Ascending aorta (tissue), 2 donors: ENCODE measurements around the gene SULF2. TPM values are rescaled to one million over a fixed set of nuclear protein-coding genes. Genes with fewer than 3 reads are reported as not detected.
A peak's percentile ranks its signal among the peaks of the same experiment; 100 is the strongest.

Experiments used
- DNase-seq, 2 donors: peaks; one replicate each; pipeline ENCODE4 v3.0.0-alpha.2; 2019; ENCODE audit warnings: low spot score in 2 of 2
- H3K27ac ChIP-seq, 2 donors: fragments of 200-600 bp; sonication (generic); one replicate each; pipeline ENCODE4 v1.5.1; 2016 to 2017; ENCODE audit warnings: mild to moderate bottlenecking in 1 of 2
- H3K27me3 ChIP-seq: fragments of 200-600 bp; sonication (generic); one replicate; pipeline ENCODE4 v1.5.1; 2017
- H3K36me3 ChIP-seq, 2 donors: fragments of 200-600 bp; sonication (generic); one replicate each; pipeline ENCODE4 v1.5.1; 2016
- H3K4me1 ChIP-seq, 2 donors: fragments of 200-600 bp; sonication (generic); one replicate each; pipeline ENCODE4 v1.5.1; 2016 to 2017; ENCODE audit warnings: mild to moderate bottlenecking in 1 of 2
- H3K4me3 ChIP-seq, 2 donors: fragments of 200-600 bp; sonication (generic); one replicate each; pipeline ENCODE4 v1.5.1; 2016 to 2017; ENCODE audit warnings: mild to moderate bottlenecking in 1 of 2
- H3K9me3 ChIP-seq, 2 donors: fragments of 200-600 bp; sonication (generic); one replicate each; pipeline ENCODE4 v1.5.1; 2016
- intact Hi-C: fragments of 100-400 bp; cut with DNase I; formaldehyde crosslinking; loops from one replicate; pipeline ENCODE4 v1.15.1; 2023
- total RNA-seq: library from RNA; depleted of rRNA; stranded (reverse); fragments of >200 nt; gene quantifications from one replicate; pipeline ENCODE4 v1.1.0, GENCODE V29; 2016
- TF ChIP-seq, protein P1 (sequence below), 3 experiments: fragments of 200-600 bp in 2 of 3; fragments of 450-650 bp in 1 of 3; sonication (generic) in 2 of 3; IDR thresholded peaks; one replicate each; pipeline ENCODE4 v1.5.1; 2016 to 2019; ENCODE audit warnings: antibody characterized with exemption in 3 of 3, mild to moderate bottlenecking in 1 of 3, moderate library complexity in 1 of 3

The SULF2 gene
- total RNA-seq, 1 donor from 2014 or later = 194 TPM

- DNase-seq = peak in 1 of 2 donors; percentile 54
- H3K9me3 ChIP-seq = no peaks in the 10 kb centered on the region
- no peak overlapping the region for H3K27ac ChIP-seq
- peaks cover 0 to 9% of the 10 kb centered on the region in 2 donors for H3K4me1 ChIP-seq
- TF ChIP-seq, protein P1, sequence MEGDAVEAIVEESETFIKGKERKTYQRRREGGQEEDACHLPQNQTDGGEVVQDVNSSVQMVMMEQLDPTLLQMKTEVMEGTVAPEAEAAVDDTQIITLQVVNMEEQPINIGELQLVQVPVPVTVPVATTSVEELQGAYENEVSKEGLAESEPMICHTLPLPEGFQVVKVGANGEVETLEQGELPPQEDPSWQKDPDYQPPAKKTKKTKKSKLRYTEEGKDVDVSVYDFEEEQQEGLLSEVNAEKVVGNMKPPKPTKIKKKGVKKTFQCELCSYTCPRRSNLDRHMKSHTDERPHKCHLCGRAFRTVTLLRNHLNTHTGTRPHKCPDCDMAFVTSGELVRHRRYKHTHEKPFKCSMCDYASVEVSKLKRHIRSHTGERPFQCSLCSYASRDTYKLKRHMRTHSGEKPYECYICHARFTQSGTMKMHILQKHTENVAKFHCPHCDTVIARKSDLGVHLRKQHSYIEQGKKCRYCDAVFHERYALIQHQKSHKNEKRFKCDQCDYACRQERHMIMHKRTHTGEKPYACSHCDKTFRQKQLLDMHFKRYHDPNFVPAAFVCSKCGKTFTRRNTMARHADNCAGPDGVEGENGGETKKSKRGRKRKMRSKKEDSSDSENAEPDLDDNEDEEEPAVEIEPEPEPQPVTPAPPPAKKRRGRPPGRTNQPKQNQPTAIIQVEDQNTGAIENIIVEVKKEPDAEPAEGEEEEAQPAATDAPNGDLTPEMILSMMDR (IDR thresholded peaks at IDR 0.05) = no peak
- no peak overlapping the region for H3K4me3 ChIP-seq
- no peaks in the 10 kb centered on the region for H3K27me3 ChIP-seq
- peaks cover 18 to 45% of the 10 kb centered on the region in 2 donors for H3K36me3 ChIP-seq
- intact Hi-C loops = no loop called here
These were observed 123.6 kb downstream of the SULF2 start for GRCh38 chr20:47661714-47662113.

DNA sequence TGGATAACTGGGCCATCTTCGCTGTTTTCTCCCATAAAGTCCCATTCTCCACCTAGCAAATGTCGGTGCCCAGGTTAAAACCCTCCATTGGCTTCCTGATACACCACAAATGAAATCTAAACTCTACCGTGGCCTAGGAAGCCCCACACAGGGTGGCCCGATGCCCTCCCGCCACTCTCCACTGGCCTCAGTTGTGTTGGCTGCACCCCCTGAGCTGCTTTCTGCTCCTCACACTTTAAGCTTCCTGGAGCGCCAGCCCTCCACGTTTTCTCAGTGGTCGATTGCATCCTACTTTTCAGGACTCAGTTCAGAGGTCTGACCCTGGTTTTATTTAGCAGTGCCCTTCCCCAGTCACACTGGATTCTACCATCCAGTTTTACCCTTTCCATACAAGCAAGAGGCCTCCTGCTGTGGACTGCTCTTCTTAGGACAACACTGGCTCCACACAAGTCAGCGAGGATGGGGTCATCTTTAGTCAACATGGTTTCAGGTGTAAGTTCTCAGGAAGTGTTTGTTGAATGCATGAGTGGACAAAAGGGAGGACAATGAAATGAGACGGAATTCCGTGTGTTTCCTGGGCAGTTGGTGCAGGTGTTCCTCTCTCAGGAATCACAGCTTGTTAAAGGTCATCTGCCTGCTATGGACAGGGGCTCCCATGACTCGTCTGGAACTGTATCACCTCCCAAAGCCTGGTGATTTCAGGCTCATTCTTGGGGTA lies 124.1 kb downstream of the SULF2 start:
- Histone ChIP-seq H3K27me3 (no peaks in the 10 kb centered on the region), H3K4me3 (no peak overlapping the region), H3K36me3 (peaks cover 18 to 49% of the 10 kb centered on the region in 2 donors), H3K27ac (no peak overlapping the region), H3K9me3 (no peaks in the 10 kb centered on the region), H3K4me1 (peaks cover 0 to 9% of the 10 kb centered on the region in 2 donors)
- intact Hi-C loops = no loop called here
- TF ChIP-seq, protein P1 (IDR thresholded peaks at IDR 0.05) = no peak
- no peak for DNase-seq

DNA sequence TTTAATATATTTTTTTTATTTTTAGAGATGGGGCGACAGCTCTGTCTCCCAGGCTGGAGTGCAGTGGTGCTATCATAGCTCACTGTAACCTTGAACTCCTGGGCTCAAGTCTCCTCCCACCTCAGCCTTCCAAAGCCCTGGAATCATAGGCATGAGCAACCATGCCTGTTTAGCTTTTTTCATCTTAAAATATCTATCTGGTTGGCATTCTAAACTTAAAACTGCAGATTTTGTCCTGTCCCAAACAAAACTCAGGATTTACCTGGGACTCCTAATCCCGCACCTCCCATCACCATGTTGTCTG lies 124.7 kb downstream of the SULF2 start:
- TF ChIP-seq, protein P1 (IDR thresholded peaks at IDR 0.05) = no peak
- Histone ChIP-seq H3K27me3 (no peaks in the 10 kb centered on the region), H3K36me3 (peaks cover 19 to 49% of the 10 kb centered on the region in 2 donors), H3K4me1 (peaks cover 0 to 9% of the 10 kb centered on the region in 2 donors), H3K4me3 (no peak overlapping the region), H3K9me3 (no peaks in the 10 kb centered on the region), H3K27ac (no peak overlapping the region)
- intact Hi-C loops = no loop called here
- DNase-seq = no peak

GRCh38 chr20:47659904-47660601 lies 125.2 kb downstream of the SULF2 start:
- TF ChIP-seq, protein P1 (IDR thresholded peaks at IDR 0.05) = no peak
- DNase-seq = no peak
- no peaks in the 10 kb centered on the region for H3K27me3 ChIP-seq
- intact Hi-C loops = no loop called here
- no peak overlapping the region for H3K27ac ChIP-seq
- peaks cover 24 to 50% of the 10 kb centered on the region in 2 donors for H3K36me3 ChIP-seq
- H3K4me3 ChIP-seq = no peak overlapping the region
- no peaks in the 10 kb centered on the region for H3K9me3 ChIP-seq
- peaks cover 0 to 9% of the 10 kb centered on the region in 2 donors for H3K4me1 ChIP-seq

DNA sequence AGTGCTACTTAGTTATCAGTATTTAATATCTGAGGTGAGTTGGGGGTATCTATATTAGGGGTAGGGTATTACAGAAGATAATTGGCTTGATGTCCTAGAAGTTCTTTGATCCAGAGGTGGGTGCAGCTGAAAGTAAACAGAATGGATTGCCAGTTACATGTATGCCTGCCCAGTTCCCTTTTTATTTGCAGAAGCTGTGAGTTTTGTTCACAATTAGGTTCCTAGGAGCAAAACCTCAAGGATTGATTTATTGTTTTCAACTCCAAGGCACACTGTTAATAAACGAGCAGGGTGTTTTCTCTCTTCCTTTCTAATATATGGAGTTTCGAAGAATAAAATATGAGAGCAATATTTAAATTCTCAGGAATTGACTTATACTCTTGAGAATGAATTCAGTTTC lies 129.0 kb downstream of the SULF2 start:
- TF ChIP-seq, protein P1 (IDR thresholded peaks at IDR 0.05) = no peak
- no peaks in the 10 kb centered on the region for H3K9me3 ChIP-seq
- no peak overlapping the region for H3K27ac ChIP-seq
- H3K4me3 ChIP-seq = no peak overlapping the region
- intact Hi-C loops = no loop called here
- H3K36me3 ChIP-seq = peaks cover 52 to 72% of the 10 kb centered on the region in 2 donors
- H3K27me3 ChIP-seq = no peaks in the 10 kb centered on the region
- H3K4me1 ChIP-seq = no peaks in the 10 kb centered on the region
- DNase-seq = no peak
